ENCODE results near the gene COL8A1. TPM values are rescaled to one million over a fixed set of nuclear protein-coding genes. Genes with fewer than 3 reads are reported as not detected.

COL8A1 gene
- total RNA-seq, 2 donors from 2014 or later: 0.10 TPM; not detected in 1

- no peaks in the 10 kb centered on the region for H3K36me3 Mint-ChIP-seq
- no peaks in the 10 kb centered on the region for H3K4me1 Mint-ChIP-seq (ENCODE audit: low read depth in 2 of 2)
Measured at GRCh38 chr3:99693636-99694035, 55.2 kb downstream of the COL8A1 start.

DNA sequence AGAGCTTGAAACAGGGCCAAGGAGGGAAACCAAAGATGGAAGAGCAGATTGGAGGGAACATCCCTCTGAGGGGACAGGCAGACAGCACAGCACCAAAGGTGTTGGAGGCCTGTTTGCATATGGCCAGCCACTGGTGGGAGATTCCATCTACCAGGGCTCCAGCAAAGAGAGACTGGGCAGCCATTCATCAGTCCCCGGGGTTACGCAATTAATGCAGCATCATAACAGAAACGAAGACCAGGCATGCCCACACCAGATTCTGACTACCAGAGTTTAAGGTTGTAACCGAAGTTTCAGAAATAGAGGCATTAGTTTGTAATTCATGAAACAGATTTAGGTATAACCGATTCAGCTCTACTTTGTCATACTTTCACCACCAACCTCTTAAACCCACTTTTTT lies 58.1 kb downstream of the COL8A1 start:
- Mint-ChIP-seq H3K4me3 (no peak overlapping the region), H3K27me3 (peaks cover 0 to 16% of the 10 kb centered on the region in 2 donors), H3K9me3 (no peaks in the 10 kb centered on the region), H3K36me3 (no peaks in the 10 kb centered on the region), H3K27ac (no peak overlapping the region), H3K4me1 (ENCODE audit: low read depth in 2 of 2) (no peaks in the 10 kb centered on the region)
- ATAC-seq (no peak), DNase-seq (ENCODE audit: low spot score) (no peak)

More at GRCh38 chr3:99693636-99694035, 55.2 kb downstream of the COL8A1 start:
- Mint-ChIP-seq H3K27ac (no peak overlapping the region), H3K9me3 (no peaks in the 10 kb centered on the region), H3K4me3 (no peak overlapping the region), H3K27me3 (peaks cover 0 to 7% of the 10 kb centered on the region in 2 donors)
- DNase-seq (ENCODE audit: low spot score) (no peak), ATAC-seq (no peak)

GRCh38 chr3:99697250-99697649 lies 58.9 kb downstream of the COL8A1 start:
- no peaks in the 10 kb centered on the region for H3K4me1 Mint-ChIP-seq (ENCODE audit: low read depth in 2 of 2)
- no peak for DNase-seq (ENCODE audit: low spot score)
- H3K27ac Mint-ChIP-seq: no peak overlapping the region
- no peak overlapping the region for H3K4me3 Mint-ChIP-seq
- no peaks in the 10 kb centered on the region for H3K36me3 Mint-ChIP-seq
- no peaks in the 10 kb centered on the region for H3K9me3 Mint-ChIP-seq
- H3K27me3 Mint-ChIP-seq: peaks cover 0 to 16% of the 10 kb centered on the region in 2 donors
- ATAC-seq: no peak

DNA sequence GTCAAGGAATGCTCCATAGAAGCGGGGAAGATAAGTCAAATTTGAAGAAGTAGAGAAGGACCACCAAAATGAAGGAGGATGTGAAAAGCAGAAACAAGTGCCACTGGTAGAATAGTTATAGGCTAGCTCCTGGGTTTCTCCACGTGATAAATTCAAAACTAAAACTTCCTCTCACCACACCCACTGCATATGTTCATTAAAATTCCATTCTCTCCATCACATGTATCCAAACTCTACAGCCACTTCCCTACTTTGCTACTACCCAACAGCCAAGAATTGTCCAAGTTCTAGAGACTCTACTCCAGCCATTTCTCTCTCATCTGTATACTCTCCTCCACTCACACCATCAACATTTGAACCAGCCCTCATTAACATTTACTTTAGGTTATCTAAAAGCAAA lies 60.5 kb downstream of the COL8A1 start:
- Mint-ChIP-seq H3K4me3 (no peak overlapping the region), H3K27me3 (peaks cover 0 to 23% of the 10 kb centered on the region in 2 donors), H3K36me3 (no peaks in the 10 kb centered on the region), H3K9me3 (no peaks in the 10 kb centered on the region), H3K27ac (no peak overlapping the region), H3K4me1 (ENCODE audit: low read depth in 2 of 2) (no peaks in the 10 kb centered on the region)
- DNase-seq (ENCODE audit: low spot score): no peak
- no peak for ATAC-seq

- H3K27ac Mint-ChIP-seq: no peak overlapping the region
- DNase-seq (ENCODE audit: low spot score): no peak
- no peak overlapping the region for H3K4me3 Mint-ChIP-seq
- no peak for ATAC-seq
- no peaks in the 10 kb centered on the region for H3K4me1 Mint-ChIP-seq (ENCODE audit: low read depth in 2 of 2)
- peaks cover 0 to 23% of the 10 kb centered on the region in 2 donors for H3K27me3 Mint-ChIP-seq
- H3K9me3 Mint-ChIP-seq: no peaks in the 10 kb centered on the region
- H3K36me3 Mint-ChIP-seq: no peaks in the 10 kb centered on the region
Measured at GRCh38 chr3:99699841-99700240, 61.4 kb downstream of the COL8A1 start.

DNA sequence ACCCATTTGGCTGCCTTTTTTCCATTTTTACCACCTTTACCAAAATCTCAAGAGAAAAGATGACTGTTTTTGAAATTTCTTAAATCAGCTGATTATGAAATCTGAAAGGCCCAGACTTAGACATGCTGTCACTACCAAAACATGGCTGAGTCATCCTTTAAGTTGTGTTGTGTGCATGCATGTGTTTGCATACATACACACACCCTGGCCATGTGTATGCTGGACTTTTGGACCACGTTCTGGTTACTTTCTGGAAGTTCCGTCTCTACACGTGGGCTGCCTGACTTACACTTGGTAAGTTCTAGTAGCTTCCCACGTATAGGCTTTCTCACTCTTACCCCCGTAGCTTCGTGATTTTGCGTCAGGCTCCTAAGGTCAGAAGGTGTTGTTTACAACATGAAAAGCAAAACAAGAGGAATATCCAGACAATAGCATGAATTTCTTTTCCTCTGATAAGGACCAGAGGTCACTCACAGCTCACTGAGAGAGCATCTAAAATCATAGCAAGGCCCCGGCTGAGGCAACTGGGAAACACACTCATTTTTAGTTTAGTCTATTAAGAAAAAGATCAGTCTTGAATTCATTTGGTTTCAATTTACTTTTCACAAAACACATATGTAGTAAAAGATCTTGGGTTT lies 62.4 kb downstream of the COL8A1 start:
- Mint-ChIP-seq H3K27ac (no peak overlapping the region), H3K27me3 (peaks cover 0 to 17% of the 10 kb centered on the region in 2 donors), H3K4me1 (ENCODE audit: low read depth in 2 of 2) (no peaks in the 10 kb centered on the region), H3K36me3 (no peaks in the 10 kb centered on the region), H3K4me3 (no peak overlapping the region), H3K9me3 (no peaks in the 10 kb centered on the region)
- ATAC-seq (no peak), DNase-seq (ENCODE audit: low spot score) (no peak)

GRCh38 chr3:99702953-99703943 lies 64.9 kb downstream of the COL8A1 start:
- no peaks in the 10 kb centered on the region for H3K9me3 Mint-ChIP-seq
- H3K27me3 Mint-ChIP-seq: peaks cover 0 to 16% of the 10 kb centered on the region in 2 donors
- no peaks in the 10 kb centered on the region for H3K4me1 Mint-ChIP-seq (ENCODE audit: low read depth in 2 of 2)
- no peaks in the 10 kb centered on the region for H3K36me3 Mint-ChIP-seq
- no peak overlapping the region for H3K4me3 Mint-ChIP-seq
- H3K27ac Mint-ChIP-seq: no peak overlapping the region
- DNase-seq (ENCODE audit: low spot score) (no peak), ATAC-seq (no peak)

GRCh38 chr3:99704417-99704816 lies 66.0 kb downstream of the COL8A1 start:
- Mint-ChIP-seq H3K9me3 (peaks cover 3% of the 10 kb centered on the region), H3K4me3 (no peak overlapping the region), H3K36me3 (no peaks in the 10 kb centered on the region)

GRCh38 chr3:99706410-99706809 lies 68.0 kb downstream of the COL8A1 start:
- ATAC-seq (no peak), DNase-seq (ENCODE audit: low spot score) (no peak)
- Mint-ChIP-seq H3K27me3 (peaks cover 0 to 15% of the 10 kb centered on the region in 2 donors), H3K4me3 (no peak overlapping the region), H3K4me1 (ENCODE audit: low read depth in 2 of 2) (no peaks in the 10 kb centered on the region), H3K9me3 (peaks cover 3% of the 10 kb centered on the region), H3K27ac (no peak overlapping the region), H3K36me3 (no peaks in the 10 kb centered on the region)

More at GRCh38 chr3:99704417-99704816, 66.0 kb downstream of the COL8A1 start:
- Mint-ChIP-seq H3K27me3 (peaks cover 0 to 21% of the 10 kb centered on the region in 2 donors), H3K4me1 (ENCODE audit: low read depth in 2 of 2) (no peaks in the 10 kb centered on the region), H3K27ac (no peak overlapping the region)
- no peak for DNase-seq (ENCODE audit: low spot score)
- ATAC-seq: no peak

DNA sequence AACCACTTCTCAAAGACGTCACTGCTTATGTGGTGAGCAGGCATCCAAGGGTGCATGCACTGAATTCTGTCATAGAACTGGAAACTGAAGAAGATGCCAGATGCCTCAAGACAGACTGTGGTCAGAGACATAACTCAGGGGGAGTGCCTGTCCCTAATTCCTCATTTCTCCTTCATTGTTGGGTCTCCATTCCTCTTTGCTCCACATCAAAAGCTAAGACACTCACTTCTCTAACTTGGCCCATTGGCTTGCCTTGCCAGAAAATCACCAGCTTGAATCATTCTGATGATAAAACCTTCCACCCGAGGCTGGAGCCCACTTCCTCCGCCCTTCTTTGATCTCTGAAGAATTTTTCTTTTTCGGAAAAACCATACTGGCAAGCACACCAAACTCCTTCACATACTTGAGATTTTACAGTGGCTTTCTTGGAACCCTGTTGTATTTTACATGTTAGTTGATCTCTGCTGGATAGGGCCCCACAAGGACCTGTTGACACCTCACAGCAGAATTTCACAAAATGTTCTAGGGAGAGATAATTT lies 69.9 kb downstream of the COL8A1 start:
- H3K4me3 Mint-ChIP-seq: no peak overlapping the region
- H3K27ac Mint-ChIP-seq: no peak overlapping the region
- peaks cover 0 to 7% of the 10 kb centered on the region in 2 donors for H3K27me3 Mint-ChIP-seq
- DNase-seq (ENCODE audit: low spot score) (no peak), ATAC-seq (no peak)
- no peaks in the 10 kb centered on the region for H3K36me3 Mint-ChIP-seq
- no peaks in the 10 kb centered on the region for H3K4me1 Mint-ChIP-seq (ENCODE audit: low read depth in 2 of 2)
- peaks cover 3% of the 10 kb centered on the region for H3K9me3 Mint-ChIP-seq

DNA sequence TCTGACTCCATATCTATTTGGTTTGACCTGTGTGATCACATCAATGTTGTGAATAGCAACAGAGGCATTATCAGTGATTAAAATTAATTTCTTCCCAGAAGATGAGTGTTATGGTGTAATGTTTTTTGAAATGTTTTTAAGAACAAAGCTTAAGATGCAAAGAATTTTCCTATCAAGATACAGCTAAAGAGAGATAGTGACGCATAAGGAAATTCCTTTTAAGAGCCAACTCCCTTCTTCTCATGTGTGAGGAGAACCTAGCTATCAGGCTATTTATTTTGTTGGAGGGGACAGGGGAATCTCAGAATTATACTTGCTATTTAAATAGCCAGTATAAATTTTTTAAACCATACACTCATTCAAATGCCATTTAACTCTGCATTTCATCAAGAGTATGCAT lies 71.3 kb downstream of the COL8A1 start:
- no peak overlapping the region for H3K27ac Mint-ChIP-seq
- no peaks in the 10 kb centered on the region for H3K4me1 Mint-ChIP-seq (ENCODE audit: low read depth in 2 of 2)
- ATAC-seq (no peak), DNase-seq (ENCODE audit: low spot score) (no peak)
- peaks cover 0 to 8% of the 10 kb centered on the region in 2 donors for H3K27me3 Mint-ChIP-seq
- H3K36me3 Mint-ChIP-seq: no peaks in the 10 kb centered on the region
- H3K9me3 Mint-ChIP-seq: peaks cover 3% of the 10 kb centered on the region
- no peak overlapping the region for H3K4me3 Mint-ChIP-seq

DNA sequence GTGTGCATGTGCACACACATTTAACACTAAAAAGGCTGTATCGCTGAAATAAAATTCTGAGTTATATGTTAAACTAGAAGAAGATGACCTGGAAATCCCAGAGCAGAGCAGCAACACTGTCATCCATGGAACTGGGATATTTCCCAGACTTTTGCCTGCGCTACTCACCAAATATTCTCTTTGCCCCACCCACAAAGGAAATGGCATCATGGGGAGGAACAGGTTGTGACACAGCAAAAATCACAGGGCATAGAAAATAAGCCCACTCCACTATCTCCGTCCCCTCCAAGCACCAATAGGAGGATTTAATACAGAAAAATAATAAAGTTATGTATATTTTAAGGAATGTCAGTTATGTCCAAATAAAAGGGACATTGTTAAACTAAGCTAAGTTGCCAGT lies 71.7 kb downstream of the COL8A1 start:
- H3K4me1 Mint-ChIP-seq (ENCODE audit: low read depth in 2 of 2): no peaks in the 10 kb centered on the region

DNA sequence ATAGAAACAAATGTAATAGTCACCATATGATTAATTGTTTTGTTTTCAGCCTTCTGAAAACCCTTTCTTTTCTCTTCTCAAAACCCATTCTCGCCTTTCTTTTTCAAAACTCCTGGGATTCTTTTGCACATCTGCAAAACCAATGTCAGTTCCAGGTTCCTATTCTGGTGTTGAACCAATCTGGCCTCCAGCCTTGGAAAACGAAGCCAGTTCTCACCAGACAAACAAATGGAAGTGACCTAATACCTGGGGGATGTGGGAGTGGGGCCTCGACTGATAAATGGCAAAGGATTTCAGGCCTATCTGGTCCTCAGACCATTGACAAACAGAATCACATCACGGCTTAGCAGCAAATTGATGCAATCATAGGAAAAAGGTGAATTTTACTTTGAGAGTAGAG lies 73.0 kb downstream of the COL8A1 start:
- DNase-seq (ENCODE audit: low spot score) (no peak), ATAC-seq (no peak)

More for the DNA sequence above, 71.7 kb downstream of the COL8A1 start:
- peaks cover 0 to 12% of the 10 kb centered on the region in 2 donors for H3K27me3 Mint-ChIP-seq
- H3K4me3 Mint-ChIP-seq: no peak overlapping the region
- no peak for DNase-seq (ENCODE audit: low spot score)
- H3K27ac Mint-ChIP-seq: no peak overlapping the region
- peaks cover 3% of the 10 kb centered on the region for H3K9me3 Mint-ChIP-seq
- no peak for ATAC-seq
- no peaks in the 10 kb centered on the region for H3K36me3 Mint-ChIP-seq

More for the DNA sequence above, 73.0 kb downstream of the COL8A1 start:
- H3K27me3 Mint-ChIP-seq: peaks cover 0 to 16% of the 10 kb centered on the region in 2 donors
- H3K9me3 Mint-ChIP-seq: peaks cover 3% of the 10 kb centered on the region
- no peak overlapping the region for H3K4me3 Mint-ChIP-seq
- H3K36me3 Mint-ChIP-seq: no peaks in the 10 kb centered on the region
- no peak overlapping the region for H3K27ac Mint-ChIP-seq
- no peaks in the 10 kb centered on the region for H3K4me1 Mint-ChIP-seq (ENCODE audit: low read depth in 2 of 2)

Measured in natural killer cell treated with Interleukin-12 subunit alpha and Interleukin-12 subunit beta and Interleukin-15 and Interleukin-18, amount 100 ng/mL, for 72 hours (primary cell).